ENCODE data around the gene SLC22A23. TPM values are rescaled to one million over a fixed set of nuclear protein-coding genes. Genes with fewer than 3 reads are reported as not detected.
"Not testable (repeated sequence)": the region's sequence is repeated elsewhere in the genome, so short reads cannot be mapped to it uniquely, and the experiment has no call there.

Gene SLC22A23
- total RNA-seq, 2 experiments from 2014 or later, result not detected

GRCh38 chr6:3247255-3248146 lies 209.3 kb downstream of the SLC22A23 start:
- CTCF ChIA-PET (ENCODE audit: unreplicated experiment), result interaction anchor here (0.7 to 1.5 kb wide), 2 partner anchors 122 to 128 kb away, joined by 3 read pairs; no protein-coding TSS in a partner anchor
- TF ChIP-seq CTCF (conservative IDR thresholded peaks at IDR 0.05; ENCODE audit: low read length) (no peak), EZH2phosphoT487 (IDR thresholded peaks at IDR 0.05; ENCODE audit: borderline replicate concordance, low read depth, low read length) (no peak)
- Histone ChIP-seq H3K27ac (ENCODE audit: low read depth, low read length, poor library complexity, severe bottlenecking) (no peak overlapping the region), H4K20me1 (ENCODE audit: insufficient read depth, low read length) (no peaks in the 10 kb centered on the region), H3K9me3 (ENCODE audit: low read length) (no peaks in the 10 kb centered on the region), H3K9me2 (ENCODE audit: insufficient read depth, low read length) (no peaks in the 10 kb centered on the region), H3K4me2 (ENCODE audit: low read length) (no peak overlapping the region), H2AFZ (ENCODE audit: low read length) (no peak overlapping the region), H3K4me3 (ENCODE audit: low read depth, low read length, poor library complexity, severe bottlenecking) (no peak overlapping the region), H3K4me1 (ENCODE audit: insufficient read depth, low read length, poor library complexity, severe bottlenecking) (no peaks in the 10 kb centered on the region), H3K36me3 (ENCODE audit: insufficient read depth, low read length) (no peaks in the 10 kb centered on the region), H3K79me2 (ENCODE audit: insufficient read depth, low read depth, low read length) (no peaks in the 10 kb centered on the region)
- DNase-seq (ENCODE audit: low spot score), result no peak
- BruUV-seq (replicated peaks), result no TSS peak
- intact Hi-C loops (cut with micrococcal nuclease; ENCODE audit: unreplicated experiment), result no loop called here
- POLR2A ChIA-PET, result interaction anchor here (1.7 kb wide), 1 partner anchor 71 kb away, joined by 4 read pairs; no protein-coding TSS in a partner anchor

GRCh38 chr6:3245216-3245615 lies 211.6 kb downstream of the SLC22A23 start:
- Histone ChIP-seq H3K9me3 (ENCODE audit: low read length) (no peaks in the 10 kb centered on the region), H3K4me1 (ENCODE audit: insufficient read depth, low read length, poor library complexity, severe bottlenecking) (no peaks in the 10 kb centered on the region), H3K4me3 (ENCODE audit: low read depth, low read length, poor library complexity, severe bottlenecking) (no peak overlapping the region), H3K9me2 (ENCODE audit: insufficient read depth, low read length) (no peaks in the 10 kb centered on the region), H3K27ac (ENCODE audit: low read depth, low read length, poor library complexity, severe bottlenecking) (no peak overlapping the region), H3K79me2 (ENCODE audit: insufficient read depth, low read depth, low read length) (no peaks in the 10 kb centered on the region), H2AFZ (ENCODE audit: low read length) (no peak overlapping the region), H3K36me3 (ENCODE audit: insufficient read depth, low read length) (no peaks in the 10 kb centered on the region), H3K4me2 (ENCODE audit: low read length) (no peak overlapping the region), H4K20me1 (ENCODE audit: insufficient read depth, low read length) (no peaks in the 10 kb centered on the region)
- no peak for DNase-seq (ENCODE audit: low spot score)
- TF ChIP-seq CTCF (conservative IDR thresholded peaks at IDR 0.05; ENCODE audit: low read length), result no peak
- TF ChIP-seq EZH2phosphoT487 (IDR thresholded peaks at IDR 0.05; ENCODE audit: borderline replicate concordance, low read depth, low read length), result no peak
- POLR2A ChIA-PET, result no interaction called here
- CTCF ChIA-PET (ENCODE audit: unreplicated experiment), result no interaction called here
- intact Hi-C loops (cut with micrococcal nuclease; ENCODE audit: unreplicated experiment), result no loop called here
- no TSS peak for BruUV-seq (replicated peaks)

- H4K20me1 ChIP-seq (ENCODE audit: insufficient read depth, low read length); CTCF ChIA-PET (ENCODE audit: unreplicated experiment); BruUV-seq (replicated peaks); intact Hi-C loops (cut with micrococcal nuclease; ENCODE audit: unreplicated experiment); DNase-seq (ENCODE audit: low spot score); H3K27ac ChIP-seq (ENCODE audit: low read depth, low read length, poor library complexity, severe bottlenecking); H3K9me2 ChIP-seq (ENCODE audit: insufficient read depth, low read length); H3K4me3 ChIP-seq (ENCODE audit: low read depth, low read length, poor library complexity, severe bottlenecking); H3K9me3 ChIP-seq (ENCODE audit: low read length); H3K4me1 ChIP-seq (ENCODE audit: insufficient read depth, low read length, poor library complexity, severe bottlenecking); H3K4me2 ChIP-seq (ENCODE audit: low read length); H2AFZ ChIP-seq (ENCODE audit: low read length); H3K36me3 ChIP-seq (ENCODE audit: insufficient read depth, low read length); H3K79me2 ChIP-seq (ENCODE audit: insufficient read depth, low read depth, low read length): not testable (repeated sequence)
- POLR2A ChIA-PET, result interaction anchor here (0.8 kb wide), 1 partner anchor 1595 kb away, joined by 4 read pairs; no protein-coding TSS in a partner anchor
Observed at GRCh38 chr6:3244832-3245161, 212.1 kb downstream of the SLC22A23 start.
